ENCODE measurements around the gene MSI2.
"Not testable (repeated sequence)": the region's sequence is repeated elsewhere in the genome, so short reads cannot be mapped to it uniquely, and the experiment has no call there.

The MSI2 gene

DNA sequence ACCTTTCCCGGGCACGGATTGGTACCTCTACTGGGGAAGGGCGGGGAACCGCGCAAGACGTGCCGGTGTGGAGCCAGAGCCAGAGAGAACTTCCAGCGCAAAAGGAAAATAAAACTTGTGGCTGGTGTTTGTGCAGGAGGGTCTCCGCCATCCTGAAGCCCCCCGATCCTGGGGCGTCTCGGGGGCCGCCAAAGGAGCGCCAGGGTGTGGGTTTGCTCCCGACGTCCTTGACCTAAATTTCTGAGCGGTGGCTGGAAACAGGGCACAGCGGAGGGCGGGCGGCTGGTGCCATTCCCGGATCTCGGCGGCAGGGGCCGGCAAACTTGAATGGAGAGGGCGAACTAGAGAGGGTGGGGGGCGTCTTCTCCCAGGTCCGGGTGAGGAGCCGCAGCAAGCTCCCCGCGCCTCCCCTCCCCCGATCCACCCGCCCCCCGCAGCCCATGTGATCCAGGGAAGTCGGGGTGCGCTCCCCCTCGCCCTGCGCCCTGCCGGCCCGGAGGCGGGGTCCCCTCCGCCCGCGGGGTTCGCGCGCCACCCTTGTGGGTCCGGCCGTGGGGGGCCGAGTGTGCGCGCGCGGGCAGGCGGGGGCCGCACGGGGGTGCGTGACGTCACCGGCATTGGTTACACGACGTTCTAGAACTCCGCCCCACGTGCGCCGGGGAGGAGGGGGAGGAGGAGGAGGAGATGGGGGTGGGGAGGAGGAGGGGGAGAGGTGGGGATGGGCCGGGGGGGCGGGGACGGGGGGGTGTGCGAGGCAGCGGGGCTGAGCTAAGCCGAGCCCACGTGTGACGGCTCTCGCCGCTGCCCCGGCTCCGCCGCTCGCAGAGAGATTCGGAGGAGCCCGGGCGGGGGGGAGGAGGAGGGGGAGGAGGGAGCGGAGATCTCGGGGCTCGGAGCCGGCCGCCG lies at the start of gene MSI2:
TSS of gene MSI2 (plus strand) at position 748 of the 906 bp plus-strand sequence. CDS start 220 bp downstream, outside the sequence.
- peak; percentile 51 for DNase-seq

DNA sequence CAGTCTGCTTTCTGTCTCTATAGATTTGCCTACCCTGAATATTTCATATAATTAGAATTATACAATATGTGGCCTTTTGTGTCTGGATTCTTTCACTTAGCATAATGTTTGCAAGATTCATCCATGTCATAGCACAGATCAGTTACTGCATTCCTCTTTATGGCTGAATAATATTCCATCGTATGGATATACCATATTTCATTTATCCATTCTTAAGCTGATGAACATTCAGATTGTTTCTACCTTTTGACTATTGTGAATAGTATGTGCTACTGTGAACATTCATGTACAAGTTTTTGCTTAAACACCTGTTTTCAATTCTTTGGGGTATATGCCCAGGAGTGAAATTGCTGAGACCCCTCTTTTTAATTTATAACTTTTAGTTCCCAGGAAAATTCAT lies 49.4 kb upstream of the MSI2 start:
- no peak for DNase-seq

DNA sequence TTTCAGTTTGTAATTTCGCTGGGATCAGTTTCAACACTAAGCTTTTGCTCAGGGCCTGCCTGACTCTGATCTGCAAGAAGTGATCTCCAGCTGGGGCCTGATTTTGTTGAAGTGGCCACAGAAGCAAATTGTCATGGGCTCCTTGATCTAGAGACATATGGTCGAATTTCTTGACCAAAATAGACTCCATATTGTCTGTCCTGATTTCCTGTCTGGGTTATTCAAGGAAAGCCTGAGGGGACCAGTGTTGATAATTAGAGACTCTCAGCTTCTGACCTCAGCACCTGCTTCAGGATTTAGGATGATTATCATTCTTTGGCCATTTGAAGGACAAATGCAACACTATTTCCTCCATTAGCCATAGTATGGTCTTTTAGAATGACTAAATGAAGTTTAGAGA lies 48.9 kb upstream of the MSI2 start:
- no peak for DNase-seq

DNA sequence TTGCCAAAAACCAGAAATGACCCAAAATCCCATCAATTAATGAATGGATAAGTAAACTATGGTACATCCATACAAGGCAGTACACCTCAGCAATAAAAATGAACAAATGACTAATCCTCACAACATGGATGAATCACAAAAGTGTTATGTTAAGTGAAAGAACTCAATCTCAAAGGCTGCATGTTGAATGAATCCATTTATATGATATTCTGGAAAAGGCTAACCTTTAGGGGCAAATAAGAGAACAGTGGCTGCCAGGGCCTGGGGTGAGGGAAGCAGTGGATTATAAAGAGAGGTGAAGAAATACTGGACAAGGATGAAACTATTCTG lies 46.1 kb upstream of the MSI2 start:
- DNase-seq = no peak

DNA sequence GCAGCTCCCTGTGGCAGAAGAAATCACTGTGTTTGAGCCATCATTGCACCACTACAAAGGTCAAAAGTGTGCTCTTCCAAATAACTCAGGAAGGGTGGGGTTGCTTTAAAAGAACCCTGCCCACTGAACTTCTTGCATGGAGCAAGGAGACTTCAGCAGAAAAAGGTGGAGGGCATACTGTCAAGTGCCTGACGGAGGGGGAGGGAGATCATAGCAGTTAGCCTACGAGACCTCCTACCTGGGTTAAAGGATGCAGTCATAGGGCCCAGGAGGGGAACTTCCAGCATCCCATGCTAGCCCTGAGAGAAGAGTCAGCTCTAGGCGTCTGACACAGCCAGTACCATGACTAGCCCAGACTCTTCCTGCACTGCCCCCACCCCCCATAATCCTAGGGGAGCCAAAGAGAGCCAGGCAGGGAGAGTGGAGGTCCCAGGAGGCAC lies 45.3 kb upstream of the MSI2 start:
- DNase-seq = no peak

DNA sequence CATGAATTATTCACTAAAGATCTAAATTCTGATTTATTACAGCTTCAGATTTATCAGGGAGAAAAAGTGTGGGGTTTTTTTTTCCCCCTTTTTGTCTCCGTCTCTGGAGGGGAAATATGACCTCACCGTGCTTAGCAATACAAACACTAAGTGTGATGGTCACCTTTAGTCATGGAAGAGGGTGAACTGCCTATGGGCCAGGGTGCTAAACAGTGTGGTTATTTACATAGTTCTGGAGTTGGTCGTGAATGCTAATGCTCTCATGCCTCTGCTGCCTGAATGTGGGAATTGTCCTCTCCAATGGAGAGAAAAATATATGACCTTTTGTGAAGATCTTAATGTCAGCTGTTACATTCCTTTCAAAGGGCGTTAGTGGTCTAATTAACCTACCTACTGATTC lies 44.8 kb upstream of the MSI2 start:
- no peak for DNase-seq

DNA sequence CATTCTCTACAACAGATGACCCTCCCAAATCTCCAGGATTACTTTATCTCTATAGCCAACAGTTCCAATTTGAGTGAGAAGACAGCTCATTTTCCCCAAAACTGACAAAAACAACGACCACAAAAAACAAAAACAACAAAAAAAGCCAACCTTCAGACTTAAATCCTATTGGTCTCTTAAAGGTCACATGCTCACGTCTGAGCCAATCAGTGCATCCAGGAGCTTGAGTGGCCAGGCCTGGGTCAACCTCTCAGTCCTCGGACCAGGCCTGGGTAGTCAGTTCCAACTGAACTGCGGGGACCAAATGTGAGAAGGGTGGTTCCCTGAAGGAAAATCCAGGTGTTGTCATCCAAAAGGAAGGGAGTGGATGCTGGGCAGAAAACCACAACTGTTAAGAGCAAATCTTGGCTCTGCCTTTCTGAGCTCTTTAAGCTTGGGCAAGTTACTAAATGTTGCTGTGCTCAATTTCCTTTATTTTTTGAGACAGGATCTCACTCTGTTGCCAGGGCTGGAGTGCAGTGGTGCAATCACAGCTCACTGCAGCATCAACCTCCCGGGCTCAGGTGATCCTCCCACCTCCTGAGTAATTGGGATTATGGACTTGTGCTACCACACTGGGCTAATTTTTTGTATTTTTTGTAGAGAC lies 43.0 kb upstream of the MSI2 start:
- DNase-seq = no peak

DNA sequence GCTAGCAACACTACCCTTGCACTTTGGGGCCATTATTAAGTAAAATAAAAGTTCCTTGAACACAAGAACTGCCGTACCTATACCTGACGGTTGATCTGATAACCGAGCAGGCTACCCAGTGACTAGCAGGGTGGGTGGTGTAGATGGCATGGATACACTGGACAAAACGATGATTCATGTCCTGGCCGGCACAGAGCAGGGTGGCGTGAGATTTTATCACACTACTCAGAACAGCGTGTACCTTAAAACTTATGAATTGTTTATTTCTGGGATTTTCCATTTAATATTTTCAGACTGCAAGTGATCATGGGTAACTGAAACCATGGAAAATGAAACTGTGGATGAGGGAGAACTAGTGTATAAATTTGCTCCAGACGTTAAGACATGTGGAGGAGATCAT lies 41.0 kb upstream of the MSI2 start:
- no peak for DNase-seq

DNA sequence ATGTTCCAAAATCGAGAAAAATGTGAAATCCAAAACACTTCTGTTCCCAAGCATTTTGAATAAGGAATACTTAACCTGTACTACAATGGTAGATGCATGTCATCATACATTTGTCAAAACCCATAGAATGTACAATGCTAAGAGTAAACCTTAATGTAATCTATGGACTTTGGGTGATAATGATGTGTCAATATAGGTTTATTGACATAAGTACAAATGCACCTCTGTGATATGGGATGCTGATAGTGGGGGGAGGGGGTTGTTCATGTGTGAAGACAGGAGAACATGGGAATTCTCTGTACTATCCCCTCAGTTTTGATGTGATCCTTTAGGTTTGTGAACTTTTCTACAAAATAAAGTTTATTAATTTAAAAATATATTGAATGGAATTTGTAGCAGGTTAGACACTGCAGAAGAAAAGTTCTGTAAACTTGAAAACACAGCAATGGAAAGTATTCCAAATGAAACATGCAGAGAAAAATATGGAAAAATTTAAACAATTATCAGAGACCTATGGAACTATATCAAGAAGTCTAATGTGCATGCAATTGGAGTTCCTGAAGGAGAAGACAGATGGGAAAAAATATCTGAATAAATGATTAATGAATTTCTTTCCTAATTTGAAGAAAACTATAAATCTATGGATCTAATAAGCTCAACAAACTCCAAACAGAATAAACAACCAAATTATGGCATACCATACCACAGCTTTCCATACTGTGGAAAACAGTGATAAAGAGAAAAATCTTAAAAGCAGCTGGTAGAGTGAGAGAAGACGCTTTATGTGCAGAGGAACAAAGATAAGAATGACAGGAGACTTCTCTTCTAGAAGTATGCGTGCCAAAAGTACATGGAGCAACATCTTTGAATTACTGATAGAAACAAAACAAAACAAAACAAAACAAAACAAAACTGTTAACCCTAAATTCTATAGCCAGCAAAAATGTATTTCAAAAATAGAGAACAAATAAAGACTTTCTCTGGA lies 34.7 kb upstream of the MSI2 start:
- DNase-seq = no peak

DNA sequence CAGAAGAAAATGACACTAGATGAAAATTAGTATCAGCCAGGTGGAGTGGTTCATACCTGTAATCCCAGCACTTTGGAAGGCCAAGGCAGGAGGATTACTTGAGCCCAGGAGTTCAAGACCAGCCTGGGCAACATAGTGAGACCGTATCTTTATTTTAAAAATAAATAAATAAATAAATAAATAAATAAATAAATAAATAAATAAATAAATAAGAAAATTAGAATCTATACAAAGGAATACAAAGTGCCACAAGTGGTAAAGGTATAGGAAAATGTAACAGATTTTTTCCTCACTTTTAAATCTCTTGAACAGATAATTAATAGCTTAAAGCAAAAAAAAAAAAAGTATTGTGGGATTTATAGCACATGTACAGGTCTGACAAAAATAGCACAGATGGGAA lies 33.9 kb upstream of the MSI2 start:
- DNase-seq = not testable (repeated sequence)

DNA sequence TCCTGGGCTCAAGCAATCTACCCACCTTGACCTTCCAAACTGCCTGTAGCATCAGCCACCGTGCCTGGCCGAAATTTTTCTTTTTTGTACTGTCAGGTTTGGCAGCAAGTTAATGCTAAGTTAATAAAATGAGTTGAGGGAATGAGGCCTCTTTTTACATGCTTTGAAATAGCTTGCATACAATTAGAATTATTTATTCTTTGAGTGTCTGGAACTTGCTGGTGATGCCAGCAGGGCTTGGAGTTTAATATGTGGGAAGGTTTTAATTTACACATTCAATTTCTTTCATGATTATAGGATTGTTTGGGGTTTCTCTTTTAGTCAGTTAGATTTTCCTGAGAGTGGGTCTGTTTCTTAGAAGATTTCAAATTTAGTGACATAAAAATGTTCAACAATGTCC lies 31.2 kb upstream of the MSI2 start:
- no peak for DNase-seq

DNA sequence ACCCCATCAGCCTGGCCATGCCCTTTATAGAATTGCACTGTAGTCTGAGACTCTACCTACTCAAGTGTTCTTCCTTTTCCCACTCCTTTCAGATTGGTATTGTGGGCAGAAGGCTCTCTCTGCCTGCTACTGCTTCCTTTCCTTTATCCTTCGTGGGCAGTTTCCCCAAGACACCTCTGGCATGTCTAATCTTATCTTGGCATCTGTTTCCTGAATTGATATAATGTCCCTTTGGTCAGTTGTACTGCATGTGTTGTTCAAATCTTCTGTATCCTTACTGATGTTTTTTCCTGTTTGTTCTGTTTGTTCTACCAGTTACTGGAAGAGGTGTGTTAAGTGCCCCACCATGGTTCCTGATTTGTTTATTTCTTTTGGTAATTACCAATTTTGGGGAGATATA lies 29.5 kb upstream of the MSI2 start:
- DNase-seq = no peak

DNA sequence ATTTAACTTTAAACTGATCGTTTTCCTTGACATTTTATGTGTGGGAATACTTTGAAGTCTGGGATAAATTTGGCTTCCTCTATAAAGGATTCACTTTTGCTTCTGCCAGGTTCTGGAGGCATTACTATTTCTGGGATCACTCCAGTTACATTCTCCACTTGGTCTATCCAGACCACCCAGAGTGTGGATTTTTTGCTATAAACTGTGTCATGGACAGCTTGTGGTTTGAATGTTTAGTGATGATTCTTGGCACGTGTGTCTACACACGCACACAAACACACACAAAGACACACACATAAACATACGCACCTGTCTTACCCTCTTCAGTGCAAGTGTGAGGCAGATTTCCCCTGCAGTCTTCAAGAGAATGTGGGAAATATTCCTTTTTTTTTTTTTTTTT lies 27.4 kb upstream of the MSI2 start:
- DNase-seq = no peak

DNA sequence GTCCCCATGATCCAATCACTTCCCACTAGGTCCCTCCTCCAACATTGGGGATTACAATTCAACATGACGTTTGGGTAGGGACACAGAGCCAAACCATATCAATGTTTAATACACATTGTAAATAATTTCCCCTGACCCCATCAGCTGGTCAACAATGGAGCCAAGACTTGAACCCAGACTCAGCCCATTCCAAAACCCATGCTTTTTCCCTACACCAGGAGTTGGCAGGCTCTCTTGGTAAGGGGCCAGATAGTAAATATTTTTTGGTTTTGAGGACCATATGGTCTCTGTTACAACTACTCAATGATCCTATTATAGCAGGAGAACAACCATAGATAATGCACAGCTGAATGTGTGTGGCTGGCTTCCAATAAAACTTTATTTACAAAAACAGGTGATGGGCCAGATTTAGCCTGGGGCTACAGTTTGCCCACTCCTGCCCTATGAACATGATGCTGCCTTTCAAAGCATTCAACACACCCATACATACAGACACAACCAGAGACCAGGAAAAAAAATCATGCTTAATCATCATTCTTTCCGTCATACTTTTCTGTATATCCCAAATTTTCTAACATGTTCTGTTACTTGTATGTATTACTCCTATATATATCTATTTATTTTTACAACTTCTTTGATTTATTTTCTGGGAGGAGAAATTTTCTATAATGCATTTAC lies 22.1 kb upstream of the MSI2 start:
- no peak for DNase-seq

DNA sequence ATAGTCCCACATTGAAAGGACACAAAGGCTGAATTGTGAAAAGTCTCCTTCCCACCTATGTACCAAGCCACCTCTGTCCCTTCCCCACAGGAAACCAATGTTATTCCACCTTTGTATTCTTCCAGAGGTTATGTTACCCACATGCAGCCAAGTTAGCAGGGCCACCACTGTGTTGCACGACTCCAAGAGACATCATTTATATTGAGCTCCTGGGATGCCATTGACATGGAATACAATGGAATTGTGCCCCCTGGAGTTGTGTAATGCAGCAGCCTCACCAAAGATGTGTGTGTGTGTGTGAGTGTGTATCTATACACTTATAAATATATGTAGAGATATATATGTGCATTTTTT lies 21.6 kb upstream of the MSI2 start:
- no peak for DNase-seq

DNA sequence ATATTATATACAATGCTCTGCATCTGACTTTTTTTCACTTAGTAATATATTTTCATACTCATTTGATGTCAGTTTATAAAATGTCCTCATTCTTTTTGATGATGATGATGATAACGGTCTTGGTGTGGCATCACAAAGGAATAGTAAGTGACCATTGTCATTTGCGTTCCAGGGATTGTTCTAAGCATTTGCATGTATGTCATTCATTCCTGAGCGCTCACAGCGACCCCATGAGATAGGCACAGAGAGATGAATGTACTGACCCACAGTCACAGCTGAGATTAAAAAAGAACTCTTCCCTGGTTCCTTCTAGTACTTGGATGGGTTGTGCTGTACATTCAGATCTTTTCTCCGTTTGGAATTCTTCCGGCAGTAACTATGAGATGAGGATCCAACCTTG lies 21.2 kb upstream of the MSI2 start:
- DNase-seq = no peak

DNA sequence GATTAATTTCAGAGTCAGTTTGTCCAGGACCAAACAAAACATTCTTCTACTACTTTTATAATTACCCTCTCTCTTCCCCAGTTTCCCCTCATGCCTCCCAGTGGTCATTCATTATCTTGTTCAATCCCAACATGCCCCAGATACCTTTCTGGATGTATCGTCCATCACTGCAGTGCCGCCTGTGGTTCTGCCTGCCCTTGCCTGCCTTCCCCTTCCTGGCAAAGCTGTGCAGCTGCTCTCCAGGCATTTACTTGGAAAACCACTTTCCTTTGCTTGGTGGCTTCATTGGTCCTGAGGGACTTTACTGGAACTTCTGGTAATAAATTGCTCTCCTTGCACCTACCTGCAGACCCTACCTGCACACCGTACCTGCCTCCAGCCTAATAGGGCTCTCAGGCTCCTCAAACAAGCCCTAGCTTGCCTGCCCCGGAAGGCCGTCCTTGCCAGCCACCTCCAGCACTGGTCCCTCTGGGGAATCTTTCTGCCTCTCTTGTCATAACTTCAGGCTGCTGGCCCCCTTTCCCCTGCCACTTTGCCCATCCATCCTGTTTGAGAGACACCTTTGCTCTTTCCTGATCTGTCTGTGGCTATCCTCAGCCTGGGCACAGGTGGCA lies 19.5 kb upstream of the MSI2 start:
- peak; percentile 25 for DNase-seq

DNA sequence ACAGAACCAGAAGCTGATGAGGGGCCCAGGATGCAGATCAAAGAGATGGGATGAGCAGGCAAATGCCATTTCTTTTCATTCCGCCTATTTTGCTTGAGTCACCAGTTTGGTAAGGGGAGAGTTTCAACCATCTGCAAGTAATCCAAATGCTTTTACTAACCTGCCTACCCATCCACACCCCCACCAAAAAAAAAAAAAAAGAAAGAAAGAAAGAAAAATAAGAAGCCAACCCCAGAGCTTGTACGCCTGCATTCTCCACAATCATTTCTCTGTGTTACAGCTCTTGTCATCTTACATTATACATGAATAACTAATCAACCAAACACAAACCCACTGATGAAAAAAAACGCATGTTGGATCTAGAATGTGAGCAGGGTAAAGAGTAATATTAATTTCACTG lies 15.7 kb upstream of the MSI2 start:
- DNase-seq = no peak

DNA sequence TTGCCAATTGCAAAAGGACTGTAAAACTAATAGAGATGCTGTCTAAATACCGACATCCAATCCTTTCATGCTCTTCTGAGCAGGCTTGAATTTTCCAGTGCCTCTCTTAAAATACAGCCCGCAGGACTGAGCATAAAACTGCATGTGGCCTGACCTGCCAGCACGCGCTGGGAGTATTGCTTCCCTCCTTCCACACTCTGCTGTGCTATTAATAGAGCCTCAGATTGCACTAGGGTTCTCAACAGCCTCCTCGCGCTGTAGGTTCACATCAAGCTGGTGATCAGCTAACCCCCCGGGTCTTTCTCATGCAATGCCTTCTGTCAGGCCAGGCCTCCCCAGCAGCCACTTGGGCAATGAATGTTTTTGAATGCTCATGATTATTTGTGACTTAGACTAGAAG lies 14.2 kb upstream of the MSI2 start:
- no peak for DNase-seq

DNA sequence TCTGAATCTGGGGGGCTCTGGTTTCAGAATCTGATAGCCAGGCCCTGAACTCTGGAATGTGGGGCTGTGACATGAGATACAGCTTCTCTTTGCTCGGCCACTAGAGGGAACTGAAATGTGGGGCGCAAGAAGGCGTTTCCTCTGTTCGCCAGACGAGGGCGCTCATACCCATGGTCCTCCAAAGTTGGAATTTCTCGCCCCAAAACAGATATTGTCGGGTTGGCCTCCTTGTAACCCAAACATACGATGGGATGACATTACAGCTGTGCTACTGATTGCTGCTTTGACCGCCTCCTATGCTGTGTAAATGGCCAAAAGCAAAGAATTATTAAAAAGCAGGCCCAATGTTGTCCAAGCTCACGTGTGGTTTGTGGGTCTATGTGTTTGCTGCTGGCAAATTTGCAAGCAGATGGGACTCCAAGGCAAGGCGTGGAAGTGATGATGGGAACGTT lies 13.1 kb upstream of the MSI2 start:
- DNase-seq = peak; percentile 66

DNA sequence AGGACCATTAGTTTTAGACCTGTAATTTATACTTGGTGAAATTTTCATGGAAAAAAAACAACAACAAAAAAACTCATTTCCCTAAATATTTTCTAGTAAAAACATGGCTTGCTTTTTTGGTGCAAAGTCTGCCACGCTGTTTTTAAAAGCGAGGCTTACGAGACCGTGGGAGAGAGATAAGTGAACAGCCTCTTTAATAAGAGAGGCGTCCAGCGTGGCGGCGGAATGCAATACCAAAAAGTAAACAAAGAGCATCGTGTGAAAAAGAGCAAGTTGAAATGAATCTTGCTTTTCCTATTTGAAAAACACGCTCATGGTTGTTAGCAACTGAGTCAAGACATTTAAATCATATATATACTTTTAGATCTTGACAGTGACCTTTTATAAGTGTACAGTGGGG lies 10.5 kb upstream of the MSI2 start:
- DNase-seq = no peak

DNA sequence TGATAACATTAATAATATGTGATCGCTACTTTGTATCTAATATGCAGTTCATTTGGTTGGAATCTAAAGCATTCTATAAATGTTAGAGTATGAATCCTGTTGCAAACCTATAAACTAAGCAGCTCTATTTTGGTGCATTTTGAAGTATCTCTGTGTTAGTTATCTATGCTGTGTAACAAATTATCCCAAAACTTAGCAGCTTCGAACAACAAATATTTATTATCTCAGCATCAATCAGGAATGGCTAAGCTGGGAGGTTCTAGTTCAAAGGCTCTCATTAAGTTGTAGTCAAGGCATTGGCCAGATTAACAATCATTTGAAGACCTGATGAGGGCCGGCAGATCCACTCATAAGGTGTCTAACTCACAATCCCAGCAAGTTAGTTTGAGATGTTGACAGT lies 10.1 kb upstream of the MSI2 start:
- no peak for DNase-seq

Measured in NCI-H1105 treated with DMSO at 0.1 percent for 48 hours (cell line).